HuH-7.5 (cell line): ENCODE results near the gene FAM13A.
"Not testable (repeated sequence)": the region's sequence is repeated elsewhere in the genome, so short reads cannot be mapped to it uniquely, and the experiment has no call there.

ENCODE experiments used
- DNase-seq: peaks from one replicate; pipeline ENCODE4 v3.0.0; 2011; ENCODE audit warnings: low spot score

Gene FAM13A

DNA sequence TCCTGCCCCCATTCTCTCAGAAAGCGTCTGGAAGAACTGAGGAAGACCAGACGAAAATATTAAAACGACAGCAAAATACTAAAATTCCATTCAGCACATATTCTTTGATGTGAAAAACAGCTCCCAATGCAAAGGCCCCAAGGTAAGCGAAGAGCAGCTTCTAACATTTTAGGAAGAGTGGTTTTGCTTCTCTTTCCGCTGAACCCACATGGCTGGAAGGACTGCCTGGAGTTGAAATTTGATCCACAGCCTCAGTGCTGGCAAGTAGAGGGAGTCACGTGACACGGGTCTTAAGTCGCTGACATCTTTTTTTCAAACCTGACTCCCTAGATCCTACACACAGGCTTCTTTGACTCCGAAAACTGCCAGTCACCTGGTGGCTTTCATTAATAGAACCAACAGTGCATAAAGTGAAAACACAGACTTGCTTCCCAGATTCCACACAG is at the start of gene FAM13A:
Gene FAM13A, minus strand, starts transcription at position 233 of the 446 bp plus-strand sequence. Its CDS starts 221 bp downstream, at position 12.
- DNase-seq: peak; percentile 18

DNA sequence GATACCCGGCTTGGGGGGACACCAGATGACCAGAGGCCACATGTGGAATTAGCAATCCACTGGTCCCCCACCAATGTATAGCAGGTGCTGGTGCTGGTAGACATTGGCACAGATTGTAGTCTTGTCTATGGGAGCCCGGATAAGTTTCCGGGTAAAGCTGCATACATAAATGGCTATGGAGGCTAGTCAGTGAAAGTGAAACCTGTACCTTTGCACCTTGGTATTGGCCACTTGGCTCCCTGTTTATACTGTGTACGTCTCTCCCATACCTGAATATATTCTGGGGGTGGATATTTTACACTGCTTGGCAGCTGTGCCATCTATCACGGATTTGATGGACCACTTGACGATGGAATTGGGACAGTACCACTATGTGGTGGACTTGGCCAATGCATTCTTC is 48.7 kb upstream of the FAM13A start:
- DNase-seq: no peak

DNA sequence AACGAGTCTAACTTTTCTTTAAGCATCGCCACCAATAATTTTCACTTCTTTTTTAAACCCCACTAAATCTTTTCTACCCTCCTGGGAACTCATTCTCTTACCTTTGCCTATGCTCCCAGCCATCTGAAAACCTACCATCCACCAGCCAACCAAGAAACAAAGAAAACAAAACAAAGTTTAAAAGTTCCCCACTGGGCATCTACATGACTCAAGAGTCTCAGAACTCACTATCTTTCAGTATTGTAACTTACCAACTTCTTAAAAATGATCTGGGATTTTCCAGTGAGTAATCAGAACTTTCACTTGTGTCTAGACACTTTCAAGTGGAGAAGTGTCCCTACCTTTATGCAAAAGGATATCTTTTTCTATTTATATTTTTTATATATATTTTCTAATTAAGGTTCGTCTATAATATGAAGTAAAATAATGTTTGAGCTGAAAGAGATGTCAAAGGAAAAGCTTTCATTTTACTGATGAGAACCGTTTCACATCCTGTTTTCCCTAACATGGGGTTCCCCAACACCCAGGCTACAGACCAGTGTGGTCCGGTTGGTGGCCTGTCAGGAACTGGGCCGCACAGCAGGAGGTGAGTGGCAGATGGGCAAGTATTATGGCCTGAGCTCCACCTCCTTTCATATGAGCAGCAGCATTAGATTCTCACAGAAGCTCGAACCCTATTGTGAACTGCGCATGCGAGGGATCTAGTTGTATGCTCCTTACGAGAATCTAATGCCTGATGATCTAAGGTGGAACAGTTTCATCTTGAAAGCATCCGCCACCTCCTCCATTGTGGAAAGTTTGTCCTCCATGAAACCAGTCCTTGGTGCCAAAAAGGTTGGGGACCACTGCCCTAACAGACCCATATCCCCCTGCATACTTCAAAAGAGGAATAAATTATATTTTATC is 44.5 kb upstream of the FAM13A start:
- no peak for DNase-seq

DNA sequence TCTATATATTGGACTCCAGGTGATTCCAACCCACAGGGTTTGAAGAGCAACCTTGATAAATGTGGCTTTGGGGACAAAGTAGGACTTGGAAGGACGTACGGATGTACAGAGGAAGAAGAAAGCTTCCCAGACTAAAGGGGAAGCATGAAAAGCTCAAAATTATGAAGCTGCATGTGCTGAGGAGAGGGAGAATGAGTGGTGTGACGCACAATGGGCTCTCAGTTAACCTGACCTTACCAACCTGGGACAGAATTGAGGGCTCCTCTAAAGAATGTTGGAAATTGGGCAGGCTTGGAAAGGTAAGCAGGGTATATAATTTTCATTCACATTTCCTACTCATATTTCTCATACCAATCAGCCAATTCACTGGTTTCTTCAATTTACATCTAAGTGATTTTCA is 43.9 kb upstream of the FAM13A start:
- no peak for DNase-seq

DNA sequence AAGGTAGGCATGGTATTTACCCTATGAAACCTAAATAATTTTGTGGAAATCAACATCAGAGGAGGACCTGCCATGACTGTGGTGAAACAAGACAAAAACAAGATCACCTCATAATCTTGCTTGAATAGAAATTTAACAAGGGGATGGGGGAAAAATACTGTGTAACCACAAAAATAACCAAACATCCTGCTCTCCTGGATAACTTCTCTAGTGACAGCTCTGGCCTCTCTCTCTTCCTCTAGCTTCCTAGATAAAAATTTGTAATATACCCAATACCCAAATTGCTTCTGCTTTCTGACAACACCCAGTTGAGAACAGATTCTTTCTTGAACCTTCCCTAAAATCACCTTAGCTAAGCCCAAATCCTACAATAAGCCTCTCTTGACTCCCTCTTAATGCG is 42.5 kb upstream of the FAM13A start:
- no peak for DNase-seq

DNA sequence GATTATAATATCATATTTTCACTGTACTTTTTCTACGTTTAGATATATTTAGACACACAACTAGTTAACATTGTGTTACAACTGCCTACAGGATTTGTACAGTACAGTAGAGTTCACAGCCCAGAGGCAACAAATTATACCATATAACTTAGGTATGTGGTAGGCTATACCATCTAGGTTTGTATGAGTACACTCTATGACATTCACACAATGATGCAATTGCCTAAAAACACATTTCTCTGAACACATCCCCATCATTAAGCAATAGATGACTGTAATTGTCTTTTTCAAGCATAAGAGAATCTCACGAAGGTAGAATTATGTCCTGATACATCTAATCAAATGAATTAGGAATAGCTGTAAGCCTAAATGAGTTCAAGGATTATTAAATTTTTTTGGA is 42.0 kb upstream of the FAM13A start:
- no peak for DNase-seq

DNA sequence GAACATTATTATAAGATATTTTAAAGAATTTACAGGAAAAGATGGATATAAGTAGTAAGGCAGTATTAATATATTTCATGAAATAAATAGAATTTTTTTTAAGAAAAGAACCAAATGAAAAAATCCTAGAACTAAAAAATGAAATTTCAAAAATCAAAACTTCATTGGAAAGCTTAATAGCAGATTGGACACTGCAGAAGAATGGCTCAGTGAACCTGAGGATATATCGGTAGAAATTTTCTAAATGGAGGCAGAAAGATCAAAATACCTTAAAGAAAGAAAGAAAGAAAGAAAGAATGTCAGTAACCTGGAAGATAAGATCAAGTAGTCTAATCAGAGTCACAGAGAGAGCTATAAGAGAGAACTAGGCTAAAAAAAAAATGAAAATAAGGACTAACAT is 21.3 kb upstream of the FAM13A start:
- DNase-seq: no peak

DNA sequence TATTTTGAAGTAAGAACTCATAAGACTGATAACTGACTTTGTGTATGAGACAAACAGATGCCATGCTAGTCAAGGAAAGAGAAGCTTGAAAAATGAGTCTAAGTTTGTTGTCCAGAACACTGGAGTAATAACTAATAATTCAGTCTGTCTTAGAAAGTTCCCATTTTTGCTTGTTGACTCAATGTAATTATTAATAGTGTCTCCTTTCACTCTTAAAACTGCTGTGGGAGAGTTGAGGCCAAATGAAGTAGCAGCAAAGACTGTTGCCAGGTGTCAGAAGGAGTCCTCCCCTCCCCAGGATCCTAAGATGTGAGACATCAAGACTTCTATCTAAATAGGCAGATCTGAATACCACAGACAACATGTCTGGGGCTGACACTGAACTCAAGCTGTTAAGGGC is 20.8 kb upstream of the FAM13A start:
- no peak for DNase-seq

DNA sequence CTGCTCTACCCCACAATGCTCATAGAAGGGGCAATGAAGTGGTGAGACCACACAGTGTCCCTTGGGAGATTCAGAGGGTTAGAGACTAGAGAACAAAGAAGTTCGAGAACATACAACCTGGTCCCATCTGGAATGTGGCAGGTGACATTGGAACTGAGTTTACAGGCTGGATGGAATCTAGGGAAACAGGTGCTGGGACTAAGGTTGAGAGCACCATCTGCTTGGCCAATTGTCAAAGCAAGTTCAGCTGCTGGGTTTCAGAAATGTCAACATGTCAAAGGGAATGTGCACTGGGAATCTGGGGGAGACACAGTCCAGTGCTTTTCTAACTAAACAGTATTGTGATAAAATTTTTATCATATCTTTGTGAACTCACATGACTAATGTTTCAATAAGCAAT is 15.9 kb upstream of the FAM13A start:
- no peak for DNase-seq

DNA sequence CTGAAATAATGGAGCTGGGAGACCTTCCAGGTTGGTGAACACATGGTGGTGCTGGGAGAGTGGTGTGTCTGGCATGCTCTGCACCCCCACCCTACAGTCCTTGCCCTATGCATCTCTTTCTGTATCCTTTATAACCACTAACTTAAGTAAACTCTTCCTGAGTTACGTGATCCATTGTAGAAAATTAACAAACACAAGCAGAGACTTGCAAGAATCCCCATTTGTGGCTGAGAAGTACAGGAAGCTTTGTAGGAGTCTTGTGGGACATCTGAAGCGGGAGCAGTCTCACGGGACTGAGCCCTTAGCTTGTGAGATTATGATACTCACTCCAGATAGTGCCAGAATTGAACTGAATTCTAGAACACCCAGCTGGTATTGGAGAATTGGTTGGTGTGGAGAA is 14.3 kb upstream of the FAM13A start:
- no peak for DNase-seq

DNA sequence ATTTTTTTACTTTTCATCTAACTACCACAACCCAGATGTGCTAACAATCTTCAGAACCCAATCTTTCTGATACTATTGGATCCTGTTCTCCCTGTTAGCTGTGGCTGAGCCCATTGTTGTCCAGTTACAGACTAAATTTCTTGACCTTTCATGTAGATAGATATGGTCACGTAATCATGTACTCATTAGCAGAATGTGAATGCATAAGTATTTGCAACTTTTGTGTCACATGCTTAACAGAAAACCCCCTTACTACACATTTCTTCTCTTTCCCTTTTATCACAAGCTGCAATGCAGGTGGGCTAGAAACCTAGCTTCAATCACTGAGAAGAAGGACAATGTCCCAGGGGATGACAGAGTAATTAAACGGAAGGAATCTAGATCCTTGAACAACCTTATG is 13.1 kb upstream of the FAM13A start:
- no peak for DNase-seq

DNA sequence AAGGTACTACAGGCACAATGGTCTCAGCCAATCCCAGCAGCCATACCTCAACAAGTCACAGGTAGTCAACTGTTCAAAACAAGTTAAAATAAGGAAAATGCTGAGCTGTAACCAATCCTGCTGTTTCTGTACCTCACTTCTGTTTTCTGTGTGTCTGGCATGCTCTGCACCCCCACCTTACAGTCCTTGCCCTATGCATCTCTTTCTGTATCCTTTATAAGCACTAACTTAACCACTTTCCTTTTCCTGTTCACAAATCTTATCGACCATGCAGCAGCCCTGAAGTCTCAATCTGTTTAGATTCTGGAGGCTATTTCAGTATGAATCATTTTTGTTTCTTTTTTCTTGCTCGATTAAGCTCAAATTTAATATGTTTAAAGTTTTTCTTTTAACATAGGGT is 12.5 kb upstream of the FAM13A start:
- DNase-seq: no peak

DNA sequence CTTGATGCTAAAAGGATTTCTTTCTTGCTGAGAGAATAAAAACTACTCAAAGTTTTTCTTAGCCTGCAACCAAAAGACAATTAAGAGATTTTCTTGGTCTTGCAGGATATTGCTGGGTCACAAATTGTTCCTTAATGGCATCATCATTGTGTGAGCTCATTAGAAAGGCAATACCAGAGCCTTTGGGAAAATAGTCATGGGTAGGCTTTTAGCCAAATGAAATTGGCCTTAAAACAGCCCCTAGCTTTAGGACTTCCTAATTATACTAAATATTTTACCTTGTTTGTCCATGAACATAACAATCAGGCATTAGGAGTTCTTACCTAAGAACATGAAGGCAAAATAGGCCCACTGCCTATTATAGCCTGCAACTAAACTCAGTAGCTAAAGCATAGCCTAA is 10.4 kb upstream of the FAM13A start:
- no peak for DNase-seq

DNA sequence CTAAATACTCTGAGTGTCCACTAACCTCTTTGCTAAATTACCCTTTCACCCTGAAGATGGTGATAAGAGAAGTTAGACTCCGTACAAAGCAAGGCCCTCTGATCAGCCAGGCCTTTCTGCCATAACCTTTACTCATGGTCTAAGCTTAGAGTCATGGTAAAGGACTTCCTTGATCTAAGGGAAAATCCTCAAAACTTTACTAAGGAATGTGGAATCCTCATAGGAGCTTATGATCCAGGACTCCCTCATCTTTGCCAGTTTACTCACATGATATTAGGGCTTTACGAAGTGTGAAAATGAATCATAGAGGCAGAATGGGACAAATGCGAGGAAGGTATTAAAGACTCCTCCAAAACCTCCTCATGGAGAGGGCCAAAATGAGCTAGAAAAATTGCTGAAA is 7.9 kb upstream of the FAM13A start:
- DNase-seq: no peak

DNA sequence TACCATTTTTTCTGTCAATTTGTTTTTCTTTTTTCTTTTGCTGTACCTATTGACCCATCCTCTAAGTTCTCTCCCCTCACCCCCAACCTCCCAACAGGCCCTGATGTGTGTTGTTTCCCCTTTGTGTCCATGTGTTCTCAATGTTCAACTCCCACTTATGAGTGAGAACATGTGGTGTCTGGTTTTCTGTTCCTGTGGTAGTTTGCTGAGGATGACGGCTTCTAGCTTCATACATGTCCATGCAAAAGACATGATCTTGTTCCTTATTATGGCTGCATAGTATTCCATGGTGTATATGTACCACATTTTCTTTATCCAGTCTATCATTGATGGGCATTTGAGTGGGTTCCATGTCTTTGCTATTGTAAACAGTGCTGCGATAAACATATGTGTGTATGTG is 859 bp upstream of the FAM13A start:
- not testable (repeated sequence) for DNase-seq

DNA sequence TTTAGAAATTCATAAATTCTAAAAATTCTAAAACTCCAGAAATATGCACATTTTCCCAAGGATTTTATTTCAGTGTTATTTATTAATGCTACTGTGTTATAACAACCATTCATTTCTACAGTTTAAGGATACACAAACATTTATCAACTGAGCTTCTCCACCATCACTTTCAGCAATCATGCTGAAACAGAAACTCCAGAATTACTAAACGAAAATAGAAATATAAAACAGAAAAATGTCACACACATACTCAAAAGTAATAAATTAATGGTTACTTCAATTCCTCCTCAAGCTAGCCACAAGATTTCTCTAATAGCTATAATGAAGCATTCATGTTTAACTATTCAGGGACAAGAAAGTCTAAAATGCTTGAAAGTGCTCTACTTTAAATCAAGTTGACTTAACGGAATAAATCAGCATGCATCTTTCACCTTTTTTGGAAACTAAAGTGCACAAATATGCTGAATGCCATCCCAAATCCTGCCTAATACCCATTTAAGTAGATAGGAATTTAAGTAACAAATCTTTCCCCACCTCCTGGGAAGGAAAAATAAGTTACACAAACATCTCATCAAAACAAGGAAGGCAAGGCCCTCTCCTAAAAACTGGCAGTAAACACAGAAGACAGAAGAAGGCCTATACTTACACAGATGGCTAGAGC is 563 bp downstream of the FAM13A start:
- DNase-seq: no peak

DNA sequence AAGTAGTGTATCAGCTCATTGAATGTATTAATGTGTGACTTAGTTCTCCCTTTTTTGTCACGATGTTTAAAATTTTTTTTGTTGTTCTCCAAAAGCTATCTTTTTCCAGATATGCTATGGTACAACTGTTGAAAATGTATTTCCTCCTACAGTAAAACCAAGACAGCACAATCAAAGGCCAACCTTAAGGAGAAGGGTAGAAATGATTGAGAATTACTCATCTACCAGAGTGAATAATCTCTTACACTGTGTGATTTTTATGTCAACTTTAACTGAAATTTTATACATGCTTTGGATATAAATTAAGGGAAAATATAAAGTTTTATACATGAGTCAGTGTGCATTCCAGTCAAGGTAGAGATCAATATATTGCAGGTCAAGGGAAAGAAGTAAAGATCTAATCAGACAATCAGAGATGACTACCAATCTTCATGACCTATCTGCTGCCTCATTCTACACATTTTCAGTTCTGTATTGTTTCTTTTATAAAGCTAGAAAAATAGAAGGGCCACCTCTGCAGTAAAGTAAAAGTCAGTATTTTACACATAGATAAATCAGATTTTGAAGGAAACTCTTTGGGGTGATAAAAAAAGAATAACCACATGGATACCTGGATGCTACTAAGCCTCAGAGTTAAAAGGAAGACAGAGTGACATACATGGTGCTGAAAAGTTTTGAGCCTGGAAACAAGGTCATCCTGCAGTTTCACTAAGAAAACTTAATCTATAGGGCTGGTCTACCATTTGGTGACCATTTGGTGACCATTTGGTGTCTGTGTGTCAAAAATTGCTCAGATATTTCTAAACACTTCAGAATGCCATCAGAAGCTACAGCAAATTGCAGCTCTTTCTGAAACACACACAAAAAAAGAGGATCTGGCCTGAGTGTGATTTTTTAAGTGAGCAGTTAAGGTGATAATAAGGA is 1.6 kb downstream of the FAM13A start:
- DNase-seq: no peak

DNA sequence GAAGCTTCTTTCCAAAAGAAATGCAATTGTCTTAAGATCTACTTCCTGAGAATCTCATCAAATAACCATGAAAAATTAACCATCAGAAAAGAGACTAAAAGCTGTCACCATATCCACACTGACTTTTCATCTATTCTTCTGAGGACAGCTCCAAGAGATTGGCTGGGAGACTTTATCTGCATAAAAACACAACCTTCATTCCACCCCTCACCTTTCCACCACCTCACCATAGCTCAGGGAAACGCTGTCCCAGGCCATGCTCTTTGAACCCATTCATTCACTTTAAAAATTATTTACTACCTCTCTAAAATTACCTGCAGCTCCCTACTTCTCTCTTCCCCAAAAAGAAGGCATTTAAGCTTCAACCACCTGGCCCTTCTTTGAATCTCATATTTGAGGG is 2.4 kb downstream of the FAM13A start:
- DNase-seq: no peak

DNA sequence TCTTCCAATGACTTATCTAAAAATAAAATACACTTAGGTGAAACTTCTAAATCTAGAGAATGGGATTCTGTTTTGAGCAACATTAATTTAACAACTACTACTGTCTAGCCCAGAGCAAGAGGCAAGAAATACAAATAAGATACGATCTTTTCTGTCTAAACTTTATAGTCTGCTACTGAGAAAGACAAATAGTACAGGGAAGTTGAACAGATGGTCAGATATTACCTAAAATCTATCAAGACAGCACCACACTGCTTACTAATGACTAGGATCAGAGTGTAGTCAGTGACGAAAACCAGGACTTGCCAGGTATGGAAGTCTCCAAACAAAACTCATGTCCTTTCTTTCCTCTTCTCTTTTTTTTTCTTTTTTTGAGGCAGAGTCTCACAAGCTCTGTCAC is 7.1 kb downstream of the FAM13A start:
- DNase-seq: no peak

DNA sequence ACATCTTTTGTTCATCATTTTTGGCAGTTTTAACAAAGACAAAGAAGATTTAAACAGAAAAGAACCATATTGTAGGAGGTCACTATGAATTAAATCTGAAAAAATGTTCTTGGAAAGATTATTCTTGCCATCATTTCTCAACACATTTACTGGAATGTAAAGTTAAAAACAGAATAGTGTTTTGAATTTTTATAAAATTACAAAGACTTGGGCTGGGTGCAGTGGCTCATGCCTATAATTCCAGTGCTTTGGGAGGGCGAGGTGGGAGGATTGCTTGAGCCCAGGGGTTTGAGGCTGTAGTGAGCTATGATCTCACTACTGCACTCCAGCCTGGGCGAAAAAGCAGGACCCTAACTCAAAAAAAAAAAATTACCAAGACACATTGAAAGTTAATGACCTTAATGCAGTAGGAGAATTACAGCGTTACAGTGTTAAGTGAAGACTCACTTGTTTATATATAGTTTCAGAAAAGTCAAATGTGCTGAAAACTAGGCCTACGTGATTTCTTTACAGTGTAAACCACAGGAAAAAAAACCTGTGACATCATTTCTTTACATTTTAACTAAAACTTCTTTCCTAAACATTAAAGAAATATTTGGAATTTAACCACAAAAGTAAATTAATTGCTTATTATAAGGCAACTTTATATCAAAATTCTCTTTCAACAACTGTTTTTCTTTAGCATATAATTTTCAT is 7.9 kb downstream of the FAM13A start:
- DNase-seq: no peak

DNA sequence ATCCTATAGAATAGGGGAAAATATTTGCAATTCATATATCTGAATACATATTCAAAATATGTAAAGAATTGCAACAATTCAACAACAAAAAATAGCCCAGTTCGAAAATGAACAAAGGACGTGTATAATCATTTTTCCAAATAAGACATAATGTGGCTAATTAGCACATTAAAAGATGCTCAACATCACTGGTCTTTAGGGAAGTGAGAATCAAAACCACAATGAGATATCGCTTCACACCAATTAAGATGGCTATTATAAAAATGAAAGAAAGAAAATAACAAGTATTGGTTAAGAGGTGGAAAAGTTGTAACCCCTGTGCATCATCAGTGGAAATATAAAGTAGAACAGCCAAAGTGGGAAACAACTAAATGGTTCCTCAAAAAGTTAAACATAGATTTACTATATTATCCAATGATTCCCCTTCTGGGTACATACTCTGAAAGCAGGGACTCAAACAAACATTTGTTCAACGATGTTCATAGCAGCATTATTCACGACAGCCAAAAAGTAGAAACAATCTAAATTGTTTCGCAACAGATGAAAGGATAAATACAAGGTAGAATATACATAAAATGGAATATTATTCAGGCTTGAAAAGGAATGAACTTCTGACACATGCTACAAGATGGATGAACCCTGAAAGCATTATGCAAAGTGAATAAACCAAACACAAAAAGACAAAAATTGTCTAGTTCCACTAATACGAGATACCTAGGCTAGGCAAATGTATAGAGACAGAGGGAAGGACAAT is 12.7 kb downstream of the FAM13A start:
- no peak for DNase-seq
